ENCODE results near the gene HRC.

- TF ChIP-seq TSHZ2 (CRISPR knock-in tag; IDR thresholded peaks at IDR 0.05) (no peak), RARB (CRISPR knock-in tag; IDR thresholded peaks at IDR 0.05) (no peak), CREB5 (CRISPR knock-in tag; IDR thresholded peaks at IDR 0.05; ENCODE audit: low read depth) (no peak), ZFP3 (CRISPR knock-in tag; IDR thresholded peaks at IDR 0.05) (peak; percentile 32; the same call in 1 of the 2 replicates)
These were observed 35.5 kb downstream of the HRC start, which contains the start of gene PPFIA3 for GRCh38 chr19:49119411-49120324.
